Endothelial cell of umbilical vein (primary cell): ENCODE data around the gene RNF32.

ENCODE experiments used
- EZH2 ChIP-seq: IDR thresholded peaks from 2 replicates; pipeline ENCODE4 v1.6.1; 2012; ENCODE audit warnings: borderline replicate concordance, low read depth, mild to moderate bottlenecking, moderate library complexity, low read length, inconsistent platforms; ENCODE audit not compliant: severe bottlenecking
- JUN ChIP-seq: IDR thresholded peaks from 2 replicates; pipeline ENCODE4 v1.6.1; 2011; ENCODE audit warnings: borderline replicate concordance, low read depth; ENCODE audit not compliant: insufficient read length, insufficient read depth
- MAX ChIP-seq: IDR thresholded peaks from 2 replicates; pipeline ENCODE4 v1.6.1; 2011; ENCODE audit not compliant: insufficient read depth, insufficient read length
- POLR2A ChIP-seq: IDR thresholded peaks from 2 replicates; pipeline ENCODE4 v1.6.1; 2012; ENCODE audit warnings: low read depth, mild to moderate bottlenecking, control low read depth, low read length
- POLR2AphosphoS5 ChIP-seq: IDR thresholded peaks from 2 replicates; pipeline ENCODE4 v1.6.1; 2012; ENCODE audit warnings: low read depth, mild to moderate bottlenecking, control low read depth, low read length, moderate library complexity; ENCODE audit not compliant: insufficient read depth
- TF ChIP-seq, protein P1 (sequence below), 2 donors: IDR thresholded peaks; 1 replicate in 1 of 2; 2 replicates in 1 of 2; pipeline ENCODE4 v1.5.1; 2011; ENCODE audit warnings: low read length in 2 of 2, mild to moderate bottlenecking in 2 of 2, moderate library complexity in 2 of 2, control low read depth in 1 of 2, inconsistent platforms in 1 of 2, low read depth in 1 of 2; ENCODE audit not compliant: insufficient read depth in 1 of 2; ENCODE audit errors: extremely low read depth in 1 of 2

DNA sequence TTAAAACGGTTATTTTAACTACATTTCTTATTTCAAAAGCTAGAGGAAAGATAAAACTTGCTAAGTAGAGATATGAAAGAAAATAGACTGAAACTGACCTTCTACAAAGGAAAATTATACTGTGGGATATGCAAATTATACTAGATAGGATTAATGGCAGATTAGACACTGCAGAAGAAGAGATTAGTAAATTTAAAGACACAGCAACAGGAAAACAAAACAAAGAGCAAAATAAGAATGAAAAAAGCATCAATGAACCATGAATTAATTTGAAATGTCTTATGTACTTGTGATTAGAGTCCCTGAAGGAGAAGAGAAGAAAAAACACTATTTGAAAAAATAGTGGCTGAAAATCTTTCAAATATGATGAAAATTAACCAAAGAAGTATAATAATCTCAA, 52.3 kb downstream of the RNF32 start:
- TF ChIP-seq, protein P1, sequence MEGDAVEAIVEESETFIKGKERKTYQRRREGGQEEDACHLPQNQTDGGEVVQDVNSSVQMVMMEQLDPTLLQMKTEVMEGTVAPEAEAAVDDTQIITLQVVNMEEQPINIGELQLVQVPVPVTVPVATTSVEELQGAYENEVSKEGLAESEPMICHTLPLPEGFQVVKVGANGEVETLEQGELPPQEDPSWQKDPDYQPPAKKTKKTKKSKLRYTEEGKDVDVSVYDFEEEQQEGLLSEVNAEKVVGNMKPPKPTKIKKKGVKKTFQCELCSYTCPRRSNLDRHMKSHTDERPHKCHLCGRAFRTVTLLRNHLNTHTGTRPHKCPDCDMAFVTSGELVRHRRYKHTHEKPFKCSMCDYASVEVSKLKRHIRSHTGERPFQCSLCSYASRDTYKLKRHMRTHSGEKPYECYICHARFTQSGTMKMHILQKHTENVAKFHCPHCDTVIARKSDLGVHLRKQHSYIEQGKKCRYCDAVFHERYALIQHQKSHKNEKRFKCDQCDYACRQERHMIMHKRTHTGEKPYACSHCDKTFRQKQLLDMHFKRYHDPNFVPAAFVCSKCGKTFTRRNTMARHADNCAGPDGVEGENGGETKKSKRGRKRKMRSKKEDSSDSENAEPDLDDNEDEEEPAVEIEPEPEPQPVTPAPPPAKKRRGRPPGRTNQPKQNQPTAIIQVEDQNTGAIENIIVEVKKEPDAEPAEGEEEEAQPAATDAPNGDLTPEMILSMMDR (IDR thresholded peaks at IDR 0.05; ENCODE audit: extremely low read depth in 1 of 2, insufficient read depth in 1 of 2, low read depth in 1 of 2, low read length in 2 of 2) = no peak
- TF ChIP-seq POLR2AphosphoS5 (no peak), POLR2A (no peak), EZH2 (no peak), JUN (no peak), MAX (no peak)
